SU-DHL-6 (cell line): Measurements from ENCODE around the gene UBQLNL.

ENCODE experiments used
- CTCF ChIP-seq: fragments of 200-600 bp; sonication (generic); IDR thresholded peaks from one replicate; pipeline ENCODE4 v1.5.1; 2017; ENCODE audit warnings: antibody characterized with exemption, mild to moderate bottlenecking, low read length, moderate library complexity; ENCODE audit not compliant: insufficient read depth, poor library complexity, severe bottlenecking
- EZH2phosphoT487 ChIP-seq: fragments of 200-600 bp; sonication (generic), shearing (Covaris generic); conservative IDR thresholded peaks from 2 replicates; pipeline ENCODE4 v1.6.1; 2018; ENCODE audit warnings: mild to moderate bottlenecking, antibody characterized with exemption, low read length, moderate library complexity, mixed read lengths

GRCh38 chr11:5486003-5486402 is 30.5 kb downstream of the UBQLNL start:
- TF ChIP-seq CTCF (no peak), EZH2phosphoT487 (no peak)
